Measurements from ENCODE around the gene ETFA.
A peak's percentile ranks its signal among the peaks of the same experiment; 100 is the strongest.

ETFA gene

GRCh38 chr15:76245072-76245610 lies 66.1 kb downstream of the ETFA start:
- DNase-seq (ENCODE audit: low read depth, low spot score) = no peak
- CTCF ChIA-PET = interaction anchor here (0.9 to 1.4 kb wide), 3 partner anchors 10 to 14 kb away, joined by 3 to 6 read pairs (median 4); no protein-coding TSS in a partner anchor
- no peak for TF ChIP-seq CTCF (IDR thresholded peaks at IDR 0.05; ENCODE audit: insufficient read depth, low read length, missing control alignments)
- no peak overlapping the region for H3K4me3 ChIP-seq (ENCODE audit: low read depth, low read length)
- POLR2A ChIA-PET = no interaction called here

GRCh38 chr15:76239786-76240185 lies 71.5 kb downstream of the ETFA start:
- TF ChIP-seq CTCF (IDR thresholded peaks at IDR 0.05; ENCODE audit: insufficient read depth, low read length, missing control alignments) = no peak
- no peak for DNase-seq (ENCODE audit: low read depth, low spot score)
- ChIA-PET CTCF (interaction anchor here (0.9 to 1.5 kb wide), 3 partner anchors 10 to 646 kb away, joined by 3 to 5 read pairs (median 3); no protein-coding TSS in a partner anchor), POLR2A (no interaction called here)
- H3K4me3 ChIP-seq (ENCODE audit: low read depth, low read length) = no peak overlapping the region

- ChIA-PET CTCF (interaction anchor here (0.9 to 5.0 kb wide), 18 partner anchors 8 to 631 kb away, joined by 3 to 56 read pairs (median 5); no protein-coding TSS in a partner anchor), POLR2A (no interaction called here)
- no peak for DNase-seq (ENCODE audit: low read depth, low spot score)
- H3K4me3 ChIP-seq (ENCODE audit: low read depth, low read length) = no peak overlapping the region
- no peak for TF ChIP-seq CTCF (IDR thresholded peaks at IDR 0.05; ENCODE audit: insufficient read depth, low read length, missing control alignments)
Measured at GRCh38 chr15:76236350-76236749, 74.9 kb downstream of the ETFA start.

- DNase-seq (ENCODE audit: low read depth, low spot score) = peak; percentile 4
- CTCF ChIA-PET = interaction anchor here (0.7 to 5.0 kb wide), 29 partner anchors 8 to 643 kb away, joined by 3 to 56 read pairs (median 4); no protein-coding TSS in a partner anchor
- H3K4me3 ChIP-seq (ENCODE audit: low read depth, low read length) = no peak overlapping the region
- POLR2A ChIA-PET = no interaction called here
- peak; percentile 13 for TF ChIP-seq CTCF (IDR thresholded peaks at IDR 0.05; ENCODE audit: insufficient read depth, low read length, missing control alignments)
Measured at GRCh38 chr15:76235186-76235826, 76.0 kb downstream of the ETFA start.

- CTCF ChIA-PET = interaction anchor here (1.0 to 5.0 kb wide), 12 partner anchors 10 to 637 kb away, joined by 3 to 56 read pairs (median 4); no protein-coding TSS in a partner anchor
- DNase-seq (ENCODE audit: low read depth, low spot score) = no peak
- TF ChIP-seq CTCF (IDR thresholded peaks at IDR 0.05; ENCODE audit: insufficient read depth, low read length, missing control alignments) = no peak
- H3K4me3 ChIP-seq (ENCODE audit: low read depth, low read length) = no peak overlapping the region
- POLR2A ChIA-PET = no interaction called here
Measured at GRCh38 chr15:76234337-76234889, 76.9 kb downstream of the ETFA start.

- no peak for DNase-seq (ENCODE audit: low read depth, low spot score)
- TF ChIP-seq CTCF (IDR thresholded peaks at IDR 0.05; ENCODE audit: insufficient read depth, low read length, missing control alignments) = no peak
- ChIA-PET CTCF (interaction anchor here (1.0 to 5.0 kb wide), 9 partner anchors 9 to 638 kb away, joined by 3 to 56 read pairs (median 3); no protein-coding TSS in a partner anchor), POLR2A (no interaction called here)
- no peak overlapping the region for H3K4me3 ChIP-seq (ENCODE audit: low read depth, low read length)
Measured at GRCh38 chr15:76233921-76234320, 77.3 kb downstream of the ETFA start.
